H1 (cell line): ENCODE data around the gene GNG13. TPM values are rescaled to one million over a fixed set of nuclear protein-coding genes. Genes with fewer than 3 reads are reported as not detected.

Source experiments
- CTCF ChIA-PET: fragments of 300-600 bp; sonication (Branson Sonifier 250); formaldehyde crosslinking; loops from one replicate; lab custom pipeline; 2021; ENCODE audit not compliant: partially characterized antibody; lab: Charles Lee
- POLR2A ChIA-PET: fragments of 300-600 bp; sonication (Branson Sonifier 250); formaldehyde crosslinking; loops from one replicate; lab custom pipeline; 2021; ENCODE audit warnings: inconsistent platforms; ENCODE audit not compliant: partially characterized antibody; lab: Charles Lee
- DNase-seq, 2 experiments: peaks; one replicate each; pipeline versions ENCODE4 v3.0.0 to v3.0.0-alpha.2; 2010 to 2022; ENCODE audit warnings: low spot score in 2 of 2, low read depth in 1 of 2, mixed read lengths in 1 of 2
- FAIRE-seq: peaks from 2 replicates; lab custom pipeline; 2011; peaks lifted over from hg19 to GRCh38; lab: Jason Lieb, UNC
- H2AFZ ChIP-seq: 2 replicates; pipeline ENCODE4 v1.8.1; 2012; ENCODE audit warnings: low read length, inconsistent platforms
- H2AK5ac ChIP-seq: 2 replicates; pipeline ENCODE4 v1.6.1; 2013; ENCODE audit warnings: low read depth, low read length
- H2BK120ac ChIP-seq: replicated peaks from 2 replicates; pipeline ENCODE3; 2013; ENCODE audit warnings: low read depth, low read length, inconsistent platforms
- H2BK12ac ChIP-seq: 2 replicates; pipeline ENCODE4 v1.6.1; 2013; ENCODE audit warnings: low read depth, low read length
- H2BK15ac ChIP-seq: 2 replicates; pipeline ENCODE4 v1.6.1; 2013; ENCODE audit warnings: low read length
- H2BK20ac ChIP-seq: 2 replicates; pipeline ENCODE4 v1.6.1; 2013; ENCODE audit warnings: low read length
- H2BK5ac ChIP-seq: 2 replicates; pipeline ENCODE4 v1.6.1; 2013; ENCODE audit warnings: low read depth, low read length
- H3K14ac ChIP-seq: 2 replicates; pipeline ENCODE4 v1.6.1; 2013; ENCODE audit warnings: inconsistent platforms; ENCODE audit not compliant: insufficient read length
- H3K18ac ChIP-seq: 2 replicates; pipeline ENCODE4 v1.6.1; 2013; ENCODE audit warnings: low read length; ENCODE audit errors: extremely low read depth
- H3K23ac ChIP-seq: 2 replicates; pipeline ENCODE4 v1.6.1; 2013; ENCODE audit warnings: inconsistent platforms; ENCODE audit not compliant: insufficient read length
- H3K23me2 ChIP-seq: 2 replicates; pipeline ENCODE4 v1.6.1; 2013; ENCODE audit warnings: low read depth, low read length
- H3K27ac ChIP-seq: 2 replicates; pipeline ENCODE4 v1.6.1; 2011; ENCODE audit warnings: low read depth, low read length, inconsistent platforms
- H3K27me3 ChIP-seq, 4 experiments: replicated peaks in 1 of 4; 1 replicate in 1 of 4; 2 replicates in 3 of 4; pipeline versions ENCODE4 v1.6.1 to v1.8.1; 2011 to 2013; ENCODE audit warnings: low read length in 3 of 4, mild to moderate bottlenecking in 3 of 4, inconsistent platforms in 2 of 4, mixed read lengths in 2 of 4, moderate library complexity in 1 of 4; ENCODE audit not compliant: control insufficient read depth in 3 of 4, insufficient read depth in 3 of 4; ENCODE audit errors: extremely low read depth in 1 of 4
- H3K36me3 ChIP-seq, 4 experiments: 2 replicates each; pipeline versions ENCODE4 v1.6.1 to v1.8.1; 2011 to 2013; ENCODE audit warnings: mild to moderate bottlenecking in 4 of 4, low read length in 3 of 4, moderate library complexity in 2 of 4, control low read depth in 1 of 4, inconsistent platforms in 1 of 4; ENCODE audit not compliant: insufficient read depth in 4 of 4, control insufficient read depth in 2 of 4
- H3K4ac ChIP-seq: replicated peaks from 2 replicates; pipeline ENCODE3; 2013; ENCODE audit warnings: low read length, low read depth, mixed read lengths, inconsistent platforms; ENCODE audit not compliant: insufficient read length
- H3K4me1 ChIP-seq, 4 experiments: replicated peaks in 1 of 4; 1 replicate in 1 of 4; 2 replicates in 3 of 4; pipeline versions ENCODE4 v1.6.1 to v1.8.1; 2011 to 2013; ENCODE audit warnings: low read length in 3 of 4, inconsistent platforms in 2 of 4, mixed read lengths in 1 of 4; ENCODE audit not compliant: insufficient read depth in 4 of 4, control insufficient read depth in 3 of 4
- H3K4me2 ChIP-seq, 2 experiments: 2 replicates each; pipeline versions ENCODE4 v1.6.1 to v1.8.1; 2011 to 2013; ENCODE audit warnings: low read depth in 2 of 2, low read length in 2 of 2, control low read depth in 1 of 2, inconsistent platforms in 1 of 2, mild to moderate bottlenecking in 1 of 2; ENCODE audit not compliant: insufficient read depth in 1 of 2
- H3K4me3 ChIP-seq, 4 experiments: fragments of 200-600, 300-600 bp in 1 of 4; sonication (generic), shearing (Covaris generic), sonication (Bioruptor Twin) in 1 of 4; 2 replicates each; pipeline versions ENCODE4 v1.5.1 to v1.8.1; 2011 to 2016; ENCODE audit warnings: low read length in 4 of 4, low read depth in 3 of 4, control low read depth in 2 of 4, inconsistent platforms in 2 of 4, mild to moderate bottlenecking in 2 of 4, mixed read lengths in 1 of 4, moderate library complexity in 1 of 4; ENCODE audit not compliant: insufficient read depth in 2 of 4; ENCODE audit errors: extremely low read depth in 1 of 4
- H3K56ac ChIP-seq: replicated peaks from 2 replicates; pipeline ENCODE3; 2013; ENCODE audit warnings: low read depth, mild to moderate bottlenecking, mixed read lengths, low read length, inconsistent platforms; ENCODE audit not compliant: insufficient read length
- H3K79me1 ChIP-seq: 2 replicates; pipeline ENCODE4 v1.6.1; 2013; ENCODE audit warnings: low read depth, low read length, control low read depth
- H3K79me2 ChIP-seq, 2 experiments: 2 replicates each; pipeline versions ENCODE4 v1.6.1 to v1.8.1; 2012 to 2013; ENCODE audit warnings: low read length in 2 of 2, mild to moderate bottlenecking in 2 of 2, inconsistent platforms in 1 of 2; ENCODE audit not compliant: insufficient read depth in 2 of 2, control insufficient read depth in 1 of 2
- H3K9ac ChIP-seq, 4 experiments: replicated peaks in 1 of 4; 1 replicate in 1 of 4; 2 replicates in 3 of 4; pipeline versions ENCODE4 v1.6.1 to v1.8.1; 2011 to 2013; ENCODE audit warnings: low read depth in 3 of 4, low read length in 3 of 4, control low read depth in 2 of 4, mild to moderate bottlenecking in 2 of 4, moderate library complexity in 2 of 4, inconsistent platforms in 1 of 4; ENCODE audit errors: extremely low read depth in 1 of 4
- H3K9me3 ChIP-seq, 2 experiments: 2 replicates each; pipeline versions ENCODE4 v1.6.1 to v1.8.1; 2012 to 2013; ENCODE audit warnings: mild to moderate bottlenecking in 2 of 2, moderate library complexity in 2 of 2, control low read depth in 1 of 2, inconsistent platforms in 1 of 2, low read depth in 1 of 2, low read length in 1 of 2, mixed read lengths in 1 of 2; ENCODE audit not compliant: insufficient read depth in 2 of 2
- H4K20me1 ChIP-seq, 2 experiments: replicated peaks in 1 of 2; 2 replicates each; pipeline versions ENCODE3 to v1.8.1; 2011 to 2013; ENCODE audit warnings: inconsistent platforms in 2 of 2, low read length in 2 of 2, mild to moderate bottlenecking in 1 of 2; ENCODE audit not compliant: insufficient read depth in 2 of 2, control insufficient read depth in 1 of 2
- H4K5ac ChIP-seq: 2 replicates; pipeline ENCODE4 v1.6.1; 2013; ENCODE audit warnings: low read length, low read depth, mixed read lengths, inconsistent platforms; ENCODE audit not compliant: insufficient read length
- H4K8ac ChIP-seq: 2 replicates; pipeline ENCODE4 v1.8.0; 2013; ENCODE audit warnings: mild to moderate bottlenecking, moderate library complexity, low read length, inconsistent platforms; ENCODE audit not compliant: insufficient read depth; ENCODE audit errors: extremely low read depth
- H4K91ac ChIP-seq: replicated peaks from 2 replicates; pipeline ENCODE3; 2013; ENCODE audit warnings: low read length, mixed read lengths, inconsistent platforms; ENCODE audit not compliant: insufficient read length
- BRCA1 ChIP-seq: IDR thresholded peaks from 2 replicates; pipeline ENCODE4 v1.6.1; 2012; ENCODE audit warnings: low read depth, low read length, improper control_type of control experiment
- EP300 ChIP-seq, 2 experiments: IDR thresholded peaks; 1 replicate in 1 of 2; 2 replicates in 1 of 2; pipeline ENCODE4 v1.6.1; 2011 to 2012; ENCODE audit warnings: low read depth in 2 of 2, low read length in 2 of 2, mild to moderate bottlenecking in 2 of 2, borderline replicate concordance in 1 of 2, inconsistent platforms in 1 of 2, moderate library complexity in 1 of 2
- GABPA ChIP-seq: IDR thresholded peaks from 2 replicates; pipeline ENCODE4 v1.6.1; 2011; ENCODE audit warnings: mild to moderate bottlenecking, low read length, moderate library complexity, borderline replicate concordance; ENCODE audit not compliant: insufficient read depth
- HDAC2 ChIP-seq, 2 experiments: fragments of 300-600 bp in 1 of 2; sonication (generic) in 1 of 2; IDR thresholded peaks; 2 replicates each; pipeline ENCODE4 v1.6.1; 2011 to 2012; ENCODE audit warnings: low read depth in 2 of 2, low read length in 2 of 2, mild to moderate bottlenecking in 2 of 2, moderate library complexity in 2 of 2, borderline replicate concordance in 1 of 2, inconsistent platforms in 1 of 2
- RBBP5 ChIP-seq: IDR thresholded peaks from 2 replicates; pipeline ENCODE4 v1.7.1; 2012; ENCODE audit warnings: low read depth, mild to moderate bottlenecking, inconsistent platforms, low read length, moderate library complexity, borderline replicate concordance
- RXRA ChIP-seq: IDR thresholded peaks from 2 replicates; pipeline ENCODE4 v1.6.1; 2011; ENCODE audit warnings: low read depth, mild to moderate bottlenecking, low read length, moderate library complexity; ENCODE audit not compliant: insufficient read depth
- SIN3A ChIP-seq, 2 experiments: IDR thresholded peaks in 1 of 2; conservative IDR thresholded peaks in 1 of 2; 2 replicates each; pipeline ENCODE4 v1.6.1; 2011 to 2012; ENCODE audit warnings: low read length in 2 of 2, improper control_type of control experiment in 1 of 2, low read depth in 1 of 2, mild to moderate bottlenecking in 1 of 2
- SP1 ChIP-seq: IDR thresholded peaks from 2 replicates; pipeline ENCODE4 v1.6.1; 2011; ENCODE audit warnings: low read depth, low read length
- WGBS, 2 experiments: shearing (Covaris generic) in 1 of 2; methylation state at CpG; one replicate each; pipeline versions ENCODE4 v1.1.6 to v1.1.7; 2013 to 2015; ENCODE audit warnings: low lambda C conversion rate in 2 of 2, mixed read lengths in 2 of 2, inconsistent platforms in 1 of 2, low coverage in 1 of 2, missing lambda C conversion rate in 1 of 2; ENCODE audit not compliant: insufficient replicate concordance in 2 of 2, insufficient coverage in 1 of 2, insufficient read length in 1 of 2; ENCODE audit errors: extremely low coverage in 1 of 2, missing lambda C conversion rate in 1 of 2; 5-methylcytosine and 5-hydroxymethylcytosine counted together
- polyA plus RNA-seq, 7 experiments: library from polyadenylated mRNA; depleted of rRNA in 3 of 7; stranded (reverse) in 5 of 7; unstranded in 2 of 7; fragments of >200 nt in 5 of 7; fragments of 200-250 nt in 2 of 7; gene quantifications; 1 replicate in 5 of 7; 2 replicates in 1 of 7; 4 replicates in 1 of 7; pipeline versions ENCODE4 v1.2.1 to v1.2.3, GENCODE V29; 2011 to 2013; ENCODE audit warnings: missing spikeins in 2 of 7, mixed read lengths in 2 of 7
- total RNA-seq: library from RNA; stranded (reverse); fragmentation: NEBNext Ultra II Directional; extraction: Animal tissue kit (Norgen Biotek cat#: 25700); gene quantifications from 2 replicates; pipeline ENCODE4 v1.2.1, GENCODE V29; 2021
- TF ChIP-seq, protein P1 (sequence below): IDR thresholded peaks from 2 replicates; pipeline ENCODE4 v1.6.1; 2012; ENCODE audit warnings: inconsistent platforms
- TF ChIP-seq, protein P2 (sequence below): IDR thresholded peaks from 2 replicates; pipeline ENCODE4 v1.6.1; 2011; ENCODE audit warnings: low read length, improper control_type of control experiment
- TF ChIP-seq, protein P3 (sequence below): IDR thresholded peaks from 2 replicates; pipeline ENCODE4 v1.6.1; 2012; ENCODE audit warnings: inconsistent platforms

GNG13 gene
- total and polyA plus RNA-seq, 2 of the 8 experiments (the other 6 are each of a cell fraction or from before 2014, with no cell fraction given), result not detected

DNA sequence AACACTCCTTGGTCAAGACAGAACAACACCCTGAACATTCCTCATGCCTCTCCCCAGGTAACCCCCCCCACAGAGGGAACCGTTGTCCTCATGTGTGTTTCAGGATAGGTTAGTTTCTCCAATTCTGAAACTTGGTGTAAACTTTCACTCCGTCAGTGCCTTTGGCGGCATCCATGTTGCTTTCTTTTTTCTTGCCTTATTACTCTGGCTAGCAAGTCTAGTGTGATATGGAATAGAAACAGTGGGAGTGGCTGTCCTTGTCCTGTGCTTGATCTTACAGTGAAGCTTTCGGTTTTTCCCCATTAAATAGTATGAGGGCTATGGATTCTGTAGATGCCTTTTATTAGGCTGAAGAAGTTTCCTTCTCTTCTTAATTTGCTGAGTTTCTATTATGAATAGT, 35.7 kb upstream of the GNG13 start:
- H4K8ac ChIP-seq, result no peak overlapping the region
- H2BK15ac ChIP-seq, result no peak overlapping the region
- no peak overlapping the region for H3K4me2 ChIP-seq
- H3K9ac ChIP-seq, result no peak overlapping the region
- no peak overlapping the region for H2BK12ac ChIP-seq
- no peaks in the 10 kb centered on the region for H3K23me2 ChIP-seq
- H3K4me1 ChIP-seq, result no peaks in the 10 kb centered on the region
- peaks cover 15 to 53% of the 10 kb centered on the region in 2 experiments; a peak in 3 of 4 replicates for H3K9me3 ChIP-seq
- POLR2A ChIA-PET, result no interaction called here
- no peak overlapping the region for H2AFZ ChIP-seq
- no peaks in the 10 kb centered on the region for H3K79me2 ChIP-seq
- no peaks in the 10 kb centered on the region for H3K27me3 ChIP-seq
- H3K14ac ChIP-seq, result no peak overlapping the region
- FAIRE-seq, result no peak
- no peak overlapping the region for H4K91ac ChIP-seq
- WGBS, 2 experiments, result 88% methylated on average over 4 of the region's 4 CpGs; no CpG with 5 or more reads in 1 of the 2 experiments
- no peak overlapping the region for H3K4me3 ChIP-seq
- no peak overlapping the region for H3K23ac ChIP-seq
- no peak overlapping the region for H3K4ac ChIP-seq
- H2AK5ac ChIP-seq, result no peak overlapping the region
- no peaks in the 10 kb centered on the region for H4K20me1 ChIP-seq
- H2BK120ac ChIP-seq, result no peak overlapping the region
- no peak overlapping the region for H3K27ac ChIP-seq
- no peak overlapping the region for H3K56ac ChIP-seq
- no peaks in the 10 kb centered on the region for H3K79me1 ChIP-seq
- H2BK20ac ChIP-seq, result no peak overlapping the region
- H3K36me3 ChIP-seq, result no peaks in the 10 kb centered on the region
- no peak for DNase-seq
- no peak overlapping the region for H2BK5ac ChIP-seq
- CTCF ChIA-PET, result no interaction called here
- H3K18ac ChIP-seq, result no peak overlapping the region
- H4K5ac ChIP-seq, result no peak overlapping the region
- TF ChIP-seq, protein P1, sequence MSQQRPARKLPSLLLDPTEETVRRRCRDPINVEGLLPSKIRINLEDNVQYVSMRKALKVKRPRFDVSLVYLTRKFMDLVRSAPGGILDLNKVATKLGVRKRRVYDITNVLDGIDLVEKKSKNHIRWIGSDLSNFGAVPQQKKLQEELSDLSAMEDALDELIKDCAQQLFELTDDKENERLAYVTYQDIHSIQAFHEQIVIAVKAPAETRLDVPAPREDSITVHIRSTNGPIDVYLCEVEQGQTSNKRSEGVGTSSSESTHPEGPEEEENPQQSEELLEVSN, result no peak
- TF ChIP-seq RBBP5 (no peak), EP300 (IDR thresholded peaks at IDR 0.05; ENCODE audit: borderline replicate concordance in 1 of 2, low read depth in 2 of 2, low read length in 2 of 2) (no peak), HDAC2 (IDR thresholded peaks at IDR 0.05; ENCODE audit: borderline replicate concordance in 1 of 2, low read depth in 2 of 2, low read length in 2 of 2) (no peak), BRCA1 (no peak), SP1 (no peak), GABPA (no peak), SIN3A (conservative IDR thresholded peaks at IDR 0.05 in 1 of 2, IDR thresholded peaks at IDR 0.05 in 1 of 2; ENCODE audit: low read depth in 1 of 2, low read length in 2 of 2) (no peak), RXRA (no peak)
- TF ChIP-seq, protein P2, sequence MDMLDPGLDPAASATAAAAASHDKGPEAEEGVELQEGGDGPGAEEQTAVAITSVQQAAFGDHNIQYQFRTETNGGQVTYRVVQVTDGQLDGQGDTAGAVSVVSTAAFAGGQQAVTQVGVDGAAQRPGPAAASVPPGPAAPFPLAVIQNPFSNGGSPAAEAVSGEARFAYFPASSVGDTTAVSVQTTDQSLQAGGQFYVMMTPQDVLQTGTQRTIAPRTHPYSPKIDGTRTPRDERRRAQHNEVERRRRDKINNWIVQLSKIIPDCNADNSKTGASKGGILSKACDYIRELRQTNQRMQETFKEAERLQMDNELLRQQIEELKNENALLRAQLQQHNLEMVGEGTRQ, result no peak
- TF ChIP-seq, protein P3, sequence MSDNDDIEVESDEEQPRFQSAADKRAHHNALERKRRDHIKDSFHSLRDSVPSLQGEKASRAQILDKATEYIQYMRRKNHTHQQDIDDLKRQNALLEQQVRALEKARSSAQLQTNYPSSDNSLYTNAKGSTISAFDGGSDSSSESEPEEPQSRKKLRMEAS, result no peak
